Vagina (tissue), 2 donors: ENCODE measurements around the gene KRTAP10-10. TPM values are rescaled to one million over a fixed set of nuclear protein-coding genes. Genes with fewer than 3 reads are reported as not detected.

Experiments used
- DNase-seq, 2 donors: peaks; one replicate each; pipeline ENCODE4 v3.0.0-alpha.2; 2017; ENCODE audit errors: extremely low spot score in 2 of 2
- H3K27ac ChIP-seq: fragments of 200-600 bp; sonication (generic); one replicate; pipeline ENCODE4 v1.5.1; 2019
- H3K27me3 ChIP-seq: fragments of 200-600 bp; sonication (generic); one replicate; pipeline ENCODE4 v1.5.1; 2019
- H3K36me3 ChIP-seq, 2 donors: fragments of 200-600 bp; sonication (generic); one replicate each; pipeline ENCODE4 v1.5.1; 2017 to 2019
- H3K4me1 ChIP-seq: fragments of 200-600 bp; sonication (generic); one replicate; pipeline ENCODE4 v1.5.1; 2019
- H3K4me3 ChIP-seq, 2 donors: fragments of 200-600 bp; sonication (generic); 1 replicate in 1 of 2; 2 replicates in 1 of 2; pipeline ENCODE4 v1.5.1; 2016 to 2019
- H3K9me3 ChIP-seq: fragments of 200-600 bp; sonication (generic); one replicate; pipeline ENCODE4 v1.5.1; 2019
- POLR2A ChIP-seq, 2 donors: fragments of 450-650 bp; IDR thresholded peaks; one replicate each; pipeline ENCODE4 v1.6.1; 2017; ENCODE audit warnings: antibody characterized with exemption in 2 of 2, mild to moderate bottlenecking in 2 of 2, moderate library complexity in 2 of 2
- POLR2AphosphoS5 ChIP-seq, 2 donors: sonication (generic); formaldehyde crosslinking; IDR thresholded peaks; one replicate each; pipeline ENCODE4 v1.9.0; 2017; ENCODE audit warnings: antibody characterized with exemption in 2 of 2, mild to moderate bottlenecking in 2 of 2, low read depth in 1 of 2; ENCODE audit not compliant: insufficient read depth in 1 of 2
- intact Hi-C: fragments of 100-400 bp; cut with DNase I; formaldehyde crosslinking; loops from one replicate; pipeline ENCODE4 v1.15.1; 2023
- total RNA-seq: library from RNA; depleted of rRNA; stranded (reverse); fragments of >200 nt; gene quantifications from one replicate; pipeline ENCODE4 v1.2.3, GENCODE V29; 2016
- TF ChIP-seq, protein P1 (sequence below), 3 experiments: fragments of 450-650 bp in 2 of 3; fragments of 200-600 bp in 1 of 3; sonication (generic) in 1 of 3; IDR thresholded peaks; one replicate each; pipeline ENCODE4 v1.5.1; 2017 to 2019; ENCODE audit warnings: antibody characterized with exemption in 3 of 3, mild to moderate bottlenecking in 2 of 3, moderate library complexity in 2 of 3

Gene KRTAP10-10
- total RNA-seq, 1 donor from 2014 or later, result not detected

DNA sequence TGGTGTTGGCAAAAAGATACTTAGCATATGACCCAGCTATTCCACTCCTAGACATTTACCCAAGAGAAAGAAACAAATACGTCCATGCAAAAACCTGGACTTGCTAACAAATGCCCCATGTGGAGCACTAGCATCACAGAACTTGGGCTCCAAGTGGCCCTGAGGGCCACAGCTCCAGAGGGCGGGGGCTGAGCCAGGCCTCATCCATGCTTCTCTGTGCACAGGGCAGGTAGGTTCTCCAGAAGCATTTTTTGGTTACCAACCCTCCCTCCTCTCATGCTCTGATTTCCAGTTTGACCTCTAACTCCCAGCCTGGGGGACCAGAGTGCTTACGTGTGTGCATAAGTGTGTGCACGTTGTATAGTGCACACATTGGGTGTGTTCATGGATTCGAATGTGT lies 27.5 kb downstream of the KRTAP10-10 start:
- Histone ChIP-seq H3K9me3 (no peaks in the 10 kb centered on the region), H3K4me3 (no peak overlapping the region), H3K27me3 (no peaks in the 10 kb centered on the region), H3K27ac (no peak overlapping the region), H3K36me3 (no peaks in the 10 kb centered on the region), H3K4me1 (no peaks in the 10 kb centered on the region)
- intact Hi-C loops, result no loop called here
- no peak for DNase-seq
- TF ChIP-seq POLR2A (IDR thresholded peaks at IDR 0.05) (no peak), POLR2AphosphoS5 (IDR thresholded peaks at IDR 0.05; ENCODE audit: insufficient read depth in 1 of 2, low read depth in 1 of 2) (no peak)
- TF ChIP-seq, protein P1, sequence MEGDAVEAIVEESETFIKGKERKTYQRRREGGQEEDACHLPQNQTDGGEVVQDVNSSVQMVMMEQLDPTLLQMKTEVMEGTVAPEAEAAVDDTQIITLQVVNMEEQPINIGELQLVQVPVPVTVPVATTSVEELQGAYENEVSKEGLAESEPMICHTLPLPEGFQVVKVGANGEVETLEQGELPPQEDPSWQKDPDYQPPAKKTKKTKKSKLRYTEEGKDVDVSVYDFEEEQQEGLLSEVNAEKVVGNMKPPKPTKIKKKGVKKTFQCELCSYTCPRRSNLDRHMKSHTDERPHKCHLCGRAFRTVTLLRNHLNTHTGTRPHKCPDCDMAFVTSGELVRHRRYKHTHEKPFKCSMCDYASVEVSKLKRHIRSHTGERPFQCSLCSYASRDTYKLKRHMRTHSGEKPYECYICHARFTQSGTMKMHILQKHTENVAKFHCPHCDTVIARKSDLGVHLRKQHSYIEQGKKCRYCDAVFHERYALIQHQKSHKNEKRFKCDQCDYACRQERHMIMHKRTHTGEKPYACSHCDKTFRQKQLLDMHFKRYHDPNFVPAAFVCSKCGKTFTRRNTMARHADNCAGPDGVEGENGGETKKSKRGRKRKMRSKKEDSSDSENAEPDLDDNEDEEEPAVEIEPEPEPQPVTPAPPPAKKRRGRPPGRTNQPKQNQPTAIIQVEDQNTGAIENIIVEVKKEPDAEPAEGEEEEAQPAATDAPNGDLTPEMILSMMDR (IDR thresholded peaks at IDR 0.05), result no peak

DNA sequence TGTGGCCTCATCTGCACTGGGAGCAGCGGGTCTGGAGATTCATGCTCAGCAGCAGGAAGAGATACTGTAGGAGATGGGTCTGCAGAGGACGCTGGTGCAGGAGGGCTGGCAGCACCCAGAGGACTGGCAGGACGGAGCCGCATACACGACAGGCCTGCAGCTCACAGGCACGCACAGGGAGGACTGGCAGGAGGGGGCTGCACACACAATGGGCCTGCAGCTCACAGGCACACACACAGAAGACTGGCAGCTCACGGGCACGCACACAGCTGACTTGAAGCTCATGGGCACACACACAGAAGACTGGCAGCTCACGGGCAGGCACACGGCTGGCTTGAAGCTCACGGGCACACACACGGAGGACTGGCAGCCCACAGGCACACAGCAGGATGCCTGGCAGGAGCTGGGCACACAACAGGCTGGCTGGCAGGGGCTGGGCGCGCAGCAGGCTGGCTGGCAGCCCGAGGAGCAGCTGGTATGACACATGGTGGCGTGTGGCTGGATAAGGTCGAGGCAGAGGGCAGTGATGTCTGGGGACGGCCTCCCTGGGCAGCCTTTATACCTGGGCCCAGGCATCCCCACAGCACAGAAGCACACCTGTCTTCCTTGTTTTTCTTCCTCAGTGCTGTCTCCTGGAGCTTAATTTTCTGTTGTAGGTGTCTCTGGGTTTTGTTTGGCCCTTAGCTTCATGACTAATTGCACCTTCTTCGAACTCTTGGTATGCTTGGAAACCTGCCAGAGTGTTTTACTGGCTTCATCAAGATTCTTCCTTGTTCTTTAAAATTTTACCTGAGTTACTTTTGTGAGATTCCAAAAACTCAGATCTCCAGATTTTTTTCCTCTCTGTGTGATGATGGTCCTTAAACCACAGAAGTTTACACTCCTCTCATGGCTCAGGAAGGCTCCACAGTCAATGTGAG lies 29.5 kb downstream of the KRTAP10-10 start, which contains the start of gene KRTAP12-2:
TSS of gene KRTAP12-2 (minus strand) at position 527 of the 920 bp plus-strand sequence. CDS start at position 486, 41 bp downstream.
- intact Hi-C loops, result no loop called here
- peak in 1 of 2 donors; percentile 87 for DNase-seq
- no peak within 1 kb of the TSS for H3K27ac ChIP-seq
- H3K36me3 ChIP-seq, result no peaks in the 10 kb centered on the region
- no peak within 1 kb of the TSS for H3K4me3 ChIP-seq
- no peaks in the 10 kb centered on the region for H3K9me3 ChIP-seq
- H3K27me3 ChIP-seq, result no peaks in the 10 kb centered on the region
- TF ChIP-seq POLR2A (IDR thresholded peaks at IDR 0.05) (no peak), POLR2AphosphoS5 (IDR thresholded peaks at IDR 0.05; ENCODE audit: insufficient read depth in 1 of 2, low read depth in 1 of 2) (no peak)
- TF ChIP-seq, protein P1 (IDR thresholded peaks at IDR 0.05), result no peak
- H3K4me1 ChIP-seq, result no peaks in the 10 kb centered on the region

DNA sequence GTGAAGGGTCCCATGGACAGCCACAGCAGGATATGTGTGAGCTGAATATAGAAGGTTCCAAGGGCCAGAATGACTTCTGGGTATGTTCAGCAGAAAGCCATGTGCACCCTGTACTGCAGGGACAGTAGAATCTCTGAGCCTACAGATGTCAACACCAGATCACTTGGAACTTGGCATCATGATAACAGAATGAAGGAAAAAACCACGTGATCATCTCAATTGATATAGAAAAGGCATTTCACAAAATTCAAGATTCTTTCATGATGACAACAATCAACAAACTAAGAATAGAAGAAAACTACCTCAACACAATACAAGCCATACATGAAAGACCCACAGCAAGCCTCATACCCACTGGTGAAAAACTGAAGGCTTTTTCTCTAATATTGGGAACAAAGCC lies 30.5 kb downstream of the KRTAP10-10 start:
- H3K4me1 ChIP-seq, result no peaks in the 10 kb centered on the region

DNA sequence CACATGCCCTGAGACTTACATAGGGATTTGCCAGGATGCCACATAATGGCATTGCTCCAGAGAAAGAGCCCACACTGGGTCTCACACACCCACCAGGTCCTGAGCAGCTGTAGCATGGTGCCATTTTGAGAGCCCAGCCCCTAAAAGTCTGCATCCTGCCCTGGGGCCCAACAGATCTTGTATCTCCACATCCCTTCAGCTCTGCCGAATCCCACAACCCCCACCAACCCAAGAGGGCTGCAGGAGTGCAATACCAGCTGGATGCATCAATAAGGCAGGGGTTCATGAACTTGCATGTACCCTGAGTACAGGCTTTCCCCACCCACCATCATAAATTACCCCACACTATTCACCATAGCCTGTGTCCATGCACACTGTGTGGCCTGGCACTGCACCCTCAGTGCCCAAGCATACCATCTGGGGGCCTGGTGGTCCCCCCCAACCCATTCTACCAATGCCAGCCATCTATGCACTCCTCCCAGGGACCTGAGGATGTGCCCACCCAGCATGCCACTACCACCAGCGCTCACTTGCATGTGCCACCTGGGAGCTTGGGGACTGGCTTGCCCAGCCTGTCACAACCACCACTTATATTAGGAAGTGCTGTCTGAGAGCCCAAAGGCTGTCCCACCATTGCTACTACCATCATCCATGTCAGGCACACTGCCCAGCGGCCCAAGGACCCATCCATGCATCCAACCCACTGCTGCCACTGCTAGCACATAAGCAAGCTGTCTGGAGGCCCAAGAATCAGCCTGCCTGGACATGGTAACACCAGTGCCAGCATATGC lies 33.7 kb downstream of the KRTAP10-10 start:
- H3K27me3 ChIP-seq, result no peaks in the 10 kb centered on the region
- no peaks in the 10 kb centered on the region for H3K4me1 ChIP-seq
- no peak for DNase-seq
- H3K36me3 ChIP-seq, result no peaks in the 10 kb centered on the region
- no peak overlapping the region for H3K4me3 ChIP-seq
- intact Hi-C loops, result no loop called here
- no peaks in the 10 kb centered on the region for H3K9me3 ChIP-seq
- TF ChIP-seq POLR2AphosphoS5 (IDR thresholded peaks at IDR 0.05; ENCODE audit: insufficient read depth in 1 of 2, low read depth in 1 of 2) (no peak), POLR2A (IDR thresholded peaks at IDR 0.05) (no peak)
- TF ChIP-seq, protein P1 (IDR thresholded peaks at IDR 0.05), result no peak
- no peak overlapping the region for H3K27ac ChIP-seq

More for the DNA sequence above, 30.5 kb downstream of the KRTAP10-10 start:
- DNase-seq, result no peak
- Histone ChIP-seq H3K4me3 (no peak overlapping the region), H3K36me3 (no peaks in the 10 kb centered on the region), H3K27ac (no peak overlapping the region), H3K9me3 (no peaks in the 10 kb centered on the region), H3K27me3 (no peaks in the 10 kb centered on the region)
- intact Hi-C loops, result no loop called here
- no peak for TF ChIP-seq POLR2A (IDR thresholded peaks at IDR 0.05)
- TF ChIP-seq, protein P1 (IDR thresholded peaks at IDR 0.05), result no peak
